K562 (cell line): ENCODE data around the gene DKKL1. TPM values are rescaled to one million over a fixed set of nuclear protein-coding genes. Genes with fewer than 3 reads are reported as not detected.

ENCODE experiments used
- ATAC-seq: fragments of 200-7000 bp; cut with Tn5 transposase; 3 replicates; pipeline ENCODE4 v1.9.1; 2020; ENCODE audit warnings: moderate library complexity
- BruUV-seq: library from RNA; stranded (reverse); fragments of 400-500 nt; replicated peaks from 2 replicates; lab custom pipeline; 2021; lab: Mats Ljungman, UMichigan
- CTCF ChIA-PET: fragments of 300-600 bp; formaldehyde crosslinking; extraction: SDS; loops from one replicate; lab custom pipeline; 2021; ENCODE audit warnings: low intra/inter-chr PET ratio; lab: Yijun Ruan, JAX
- POLR2A ChIA-PET: fragments of 300-600, 350-650 bp; sonication (Branson Sonifier 250); formaldehyde crosslinking; extraction: SDS; loops from one replicate; lab custom pipeline; 2021; ENCODE audit warnings: antibody characterized with exemption, inconsistent platforms; lab: Yijun Ruan, JAX
- DNase-seq, 4 experiments: peaks; one replicate each; pipeline versions ENCODE4 v3.0.0 to v3.0.0-alpha.2; 2011 to 2018; ENCODE audit warnings: low spot score in 3 of 4, mixed read lengths in 3 of 4; ENCODE audit errors: extremely low read depth in 1 of 4
- FAIRE-seq: peaks from 2 replicates; lab custom pipeline; 2011; peaks lifted over from hg19 to GRCh38; lab: Jason Lieb, UNC
- H2AFZ ChIP-seq: 2 replicates; pipeline ENCODE4 v1.6.0; 2011; ENCODE audit warnings: low read depth, low read length, control low read depth, inconsistent platforms
- H3K27ac ChIP-seq: fragments of 200-600 bp; 3 replicates; pipeline ENCODE4 v1.8.0; 2011; ENCODE audit warnings: low read depth, mild to moderate bottlenecking, control low read depth, inconsistent platforms, low read length, moderate library complexity, mixed read lengths; ENCODE audit errors: extremely low read depth
- H3K27me3 ChIP-seq, 2 experiments: fragments of 300-600 bp in 1 of 2; 2 replicates in 1 of 2; 3 replicates in 1 of 2; pipeline versions ENCODE4 v1.6.0 to v1.8.0; 2011; ENCODE audit warnings: inconsistent platforms in 2 of 2, low read length in 2 of 2, mild to moderate bottlenecking in 1 of 2, mixed read lengths in 1 of 2, moderate library complexity in 1 of 2; ENCODE audit not compliant: control insufficient read depth in 2 of 2, insufficient read depth in 2 of 2
- H3K36me3 ChIP-seq: fragments of 300-600 bp; 3 replicates; pipeline ENCODE4 v1.8.0; 2011; ENCODE audit warnings: mild to moderate bottlenecking, low read length, inconsistent platforms; ENCODE audit not compliant: control insufficient read depth, insufficient read depth
- H3K4me1 ChIP-seq, 2 experiments: fragments of 200-600 bp in 1 of 2; replicated peaks in 1 of 2; 2 replicates in 1 of 2; 3 replicates in 1 of 2; pipeline versions ENCODE4 v1.5.1 to v1.8.0; 2011; ENCODE audit warnings: inconsistent platforms in 2 of 2, low read length in 2 of 2, mild to moderate bottlenecking in 1 of 2, mixed read lengths in 1 of 2, moderate library complexity in 1 of 2; ENCODE audit not compliant: control insufficient read depth in 2 of 2, insufficient read depth in 2 of 2
- H3K4me2 ChIP-seq: 2 replicates; pipeline ENCODE4 v1.6.1; 2011; ENCODE audit warnings: low read length, control low read depth, inconsistent platforms, mixed read lengths; ENCODE audit not compliant: insufficient read depth
- H3K4me3 ChIP-seq: fragments of 200-600 bp; sonication (generic), shearing (Covaris generic); 2 replicates; pipeline ENCODE4 v1.5.1; 2016; ENCODE audit warnings: control low read depth, inconsistent platforms
- H3K79me2 ChIP-seq: fragments of 200-600 bp; 3 replicates; pipeline ENCODE4 v1.8.0; 2011; ENCODE audit warnings: low read length, inconsistent platforms; ENCODE audit not compliant: control insufficient read depth, insufficient read depth
- H3K9ac ChIP-seq, 2 experiments: 2 replicates each; pipeline versions ENCODE4 v1.6.0 to v1.6.1; 2011; ENCODE audit warnings: low read depth in 2 of 2, low read length in 2 of 2, control low read depth in 1 of 2, inconsistent platforms in 1 of 2, mild to moderate bottlenecking in 1 of 2, mixed read lengths in 1 of 2; ENCODE audit not compliant: insufficient read depth in 1 of 2
- H3K9me1 ChIP-seq: one replicate; pipeline ENCODE4 v1.6.0; 2011; ENCODE audit warnings: inconsistent platforms, mild to moderate bottlenecking, low read length, moderate library complexity; ENCODE audit not compliant: control insufficient read depth, insufficient read depth
- H3K9me3 ChIP-seq: replicated peaks from 2 replicates; pipeline ENCODE4 v1.5.1; 2011; ENCODE audit warnings: low read depth, low read length, inconsistent platforms; ENCODE audit not compliant: control insufficient read depth, insufficient read depth
- H4K20me1 ChIP-seq: replicated peaks from 2 replicates; pipeline ENCODE4 v1.6.1; 2011; ENCODE audit warnings: low read length, inconsistent platforms, mixed read lengths; ENCODE audit not compliant: control insufficient read depth, insufficient read depth
- CREB3 ChIP-seq: fragments of 450-650 bp; conservative IDR thresholded peaks from 2 replicates; pipeline ENCODE4 v1.6.1; 2016; ENCODE audit warnings: missing genetic modification characterization, low read depth, mild to moderate bottlenecking, missing compliant biosample characterization, moderate library complexity
- MAFF ChIP-seq: IDR thresholded peaks from 2 replicates; pipeline ENCODE4 v1.6.1; 2012; ENCODE audit warnings: low read length, improper control_type of control experiment
- SOX6 ChIP-seq: fragments of 450-650 bp; IDR thresholded peaks from 2 replicates; pipeline ENCODE4 v1.6.1; 2014; ENCODE audit warnings: mild to moderate bottlenecking
- TFAP4 ChIP-seq: sonication (generic); formaldehyde crosslinking; IDR thresholded peaks from 2 replicates; pipeline ENCODE4 v1.8.0; 2022; ENCODE audit warnings: missing genetic modification reagents, mild to moderate bottlenecking, moderate library complexity, borderline replicate concordance
- WGBS: fragments of 100-300 bp; shearing (Covaris generic); methylation state at CpG from one replicate; pipeline ENCODE4 v1.1.6; 2016; ENCODE audit warnings: low coverage, mixed read lengths; ENCODE audit not compliant: insufficient coverage; ENCODE audit errors: missing lambda C conversion rate; 5-methylcytosine and 5-hydroxymethylcytosine counted together
- in situ Hi-C: fragments of 300-500 bp; cut with MboI; formaldehyde crosslinking; loops from 4 replicates; pipeline ENCODE4 v1.15.0; 2018; ENCODE audit warnings: inconsistent platforms, mixed read lengths
- intact Hi-C: fragments of 100-400 bp; cut with micrococcal nuclease; formaldehyde crosslinking; loops from 2 replicates; pipeline ENCODE4 v1.14.2; 2022
- polyA plus RNA-seq, 8 experiments: library from polyadenylated mRNA; depleted of rRNA in 4 of 8; stranded (reverse) in 5 of 8; unstranded in 3 of 8; fragments of >200 nt; fragmentation: Nextera tagmentation in 2 of 8; fragmentation: Illumina TruSeq in 1 of 8; extraction: Ambion mirVana in 2 of 8; extraction: Trizol in 1 of 8; gene quantifications; 2 replicates each; pipeline versions ENCODE4 v1.2.1 to v1.2.3, GENCODE V29; 2011 to 2014; ENCODE audit warnings: inconsistent platforms in 1 of 8, missing spikeins in 1 of 8
- total RNA-seq, 7 experiments: library from RNA; depleted of rRNA in 6 of 7; stranded (reverse); fragments of >200 nt in 6 of 7; fragmentation: Illumina TruSeq in 2 of 7; extraction: Trizol in 2 of 7; gene quantifications; 2 replicates each; pipeline versions ENCODE4 v1.2.1 to v1.2.3, GENCODE V29; 2011 to 2021; ENCODE audit warnings: low replicate concordance in 1 of 7

DKKL1 gene
- total and polyA plus RNA-seq, 9 of the 15 experiments (the other 6 are each of a cell fraction or from before 2014, with no cell fraction given), result 0.15 to 1.7 (median 0.52) TPM

GRCh38 chr19:49398001-49398615 lies 34.4 kb downstream of the DKKL1 start:
- Histone ChIP-seq H3K9me3 (no peaks in the 10 kb centered on the region), H2AFZ (0 out of 2 replicates have a peak overlapping the region, but pooled peaks have one; percentile 34), H3K36me3 (no peaks in the 10 kb centered on the region), H3K4me1 (peaks cover 0 to 21% of the 10 kb centered on the region in 2 experiments; a peak in 3 of 5 replicates)
- 24% methylated on average over 10 of the region's 11 CpGs for WGBS
- FAIRE-seq, result no peak
- POLR2A ChIA-PET, result interaction anchor here (1.0 to 1.9 kb wide), 2 partner anchors 9 to 13 kb away, joined by 4 to 8 read pairs; no protein-coding TSS in a partner anchor
- TF ChIP-seq MAFF, result no peak
- TF ChIP-seq TFAP4 (CRISPR knock-in tag), result 0 out of 2 replicates have a peak, but pooled peaks have one; percentile 21
- no peak for TF ChIP-seq CREB3 (tag)
- 0 out of 2 replicates have a peak, but pooled peaks have one; percentile 22 for TF ChIP-seq SOX6
- TF ChIP-seq, all 486 proteins: peak for 2
- CTCF ChIA-PET, result no interaction called here
- ATAC-seq, result no peak
- no peaks in the 10 kb centered on the region for H3K9me1 ChIP-seq
- H3K4me2 ChIP-seq, result no peak overlapping the region
- no peaks in the 10 kb centered on the region for H4K20me1 ChIP-seq
- peak overlapping the region in 1 of 2 experiments; percentile 73; a peak in 2 of 4 replicates for H3K9ac ChIP-seq
- H3K27me3 ChIP-seq, result no peaks in the 10 kb centered on the region
- no peak overlapping the region for H3K27ac ChIP-seq
- DNase-seq, result no peak
- H3K4me3 ChIP-seq, result no peak overlapping the region
- no peaks in the 10 kb centered on the region for H3K79me2 ChIP-seq
- intact Hi-C loops (no loop called here), in situ Hi-C loops (no loop called here)
- BruUV-seq, result no TSS peak
